ENCODE measurements around the gene MAPKAPK2.

GRCh38 chr1:206769304-206769731 lies 84.6 kb downstream of the MAPKAPK2 start:
- TF ChIP-seq CTCF (IDR thresholded peaks at IDR 0.05) (no peak), EZH2 (IDR thresholded peaks at IDR 0.05; ENCODE audit: borderline replicate concordance, insufficient read depth, low read depth, low read length, poor library complexity, severe bottlenecking) (no peak)
